ENCODE measurements around the gene SPACA9.

Gene SPACA9

GRCh38 chr9:132894862-132895835 is 16.5 kb downstream of the SPACA9 start:
- DNase-seq = no peak

- no peak for DNase-seq
These were observed 17.6 kb downstream of the SPACA9 start for GRCh38 chr9:132896264-132896663.

DNA sequence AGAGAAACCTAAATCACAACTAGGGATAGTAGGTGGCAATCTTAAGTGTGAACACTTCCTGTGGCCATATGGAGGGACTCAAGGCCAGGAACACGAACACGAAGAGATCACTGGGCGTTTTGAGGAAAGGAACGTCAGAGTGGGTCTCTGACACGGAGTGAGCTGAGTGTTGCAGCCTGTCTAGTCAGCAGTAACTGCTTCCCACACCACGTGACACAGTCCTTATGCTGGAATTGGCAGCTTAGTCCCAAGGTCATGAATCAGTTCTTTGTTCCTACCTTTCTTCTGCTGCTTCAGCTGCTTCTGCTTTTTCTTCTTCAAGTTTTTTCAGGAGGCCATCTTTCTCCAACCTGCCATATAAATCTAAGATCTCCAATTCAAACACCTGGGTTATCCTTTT is 18.2 kb downstream of the SPACA9 start:
- DNase-seq = no peak

DNA sequence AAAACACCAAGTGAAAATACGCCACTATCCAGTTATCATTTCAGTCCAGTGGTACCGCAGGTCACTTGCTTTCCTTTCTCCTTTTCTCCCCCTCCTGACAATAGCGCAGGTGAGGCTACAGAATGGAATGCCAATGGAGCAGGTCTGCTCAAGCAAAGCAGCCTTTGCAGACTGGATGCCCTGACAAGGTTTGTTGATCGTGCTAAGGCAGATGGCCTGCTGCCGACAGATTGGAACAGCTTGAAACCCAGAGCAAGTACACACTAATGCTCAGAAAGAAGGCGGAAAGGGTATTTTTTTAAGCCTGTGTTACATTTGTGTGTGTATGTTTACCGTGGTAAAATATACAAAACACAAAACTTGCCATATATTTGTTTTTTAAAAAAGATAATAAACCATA is 19.4 kb downstream of the SPACA9 start:
- no peak for DNase-seq

- DNase-seq = peak; percentile 73
These were observed 23.4 kb downstream of the SPACA9 start for GRCh38 chr9:132901858-132902831.

DNA sequence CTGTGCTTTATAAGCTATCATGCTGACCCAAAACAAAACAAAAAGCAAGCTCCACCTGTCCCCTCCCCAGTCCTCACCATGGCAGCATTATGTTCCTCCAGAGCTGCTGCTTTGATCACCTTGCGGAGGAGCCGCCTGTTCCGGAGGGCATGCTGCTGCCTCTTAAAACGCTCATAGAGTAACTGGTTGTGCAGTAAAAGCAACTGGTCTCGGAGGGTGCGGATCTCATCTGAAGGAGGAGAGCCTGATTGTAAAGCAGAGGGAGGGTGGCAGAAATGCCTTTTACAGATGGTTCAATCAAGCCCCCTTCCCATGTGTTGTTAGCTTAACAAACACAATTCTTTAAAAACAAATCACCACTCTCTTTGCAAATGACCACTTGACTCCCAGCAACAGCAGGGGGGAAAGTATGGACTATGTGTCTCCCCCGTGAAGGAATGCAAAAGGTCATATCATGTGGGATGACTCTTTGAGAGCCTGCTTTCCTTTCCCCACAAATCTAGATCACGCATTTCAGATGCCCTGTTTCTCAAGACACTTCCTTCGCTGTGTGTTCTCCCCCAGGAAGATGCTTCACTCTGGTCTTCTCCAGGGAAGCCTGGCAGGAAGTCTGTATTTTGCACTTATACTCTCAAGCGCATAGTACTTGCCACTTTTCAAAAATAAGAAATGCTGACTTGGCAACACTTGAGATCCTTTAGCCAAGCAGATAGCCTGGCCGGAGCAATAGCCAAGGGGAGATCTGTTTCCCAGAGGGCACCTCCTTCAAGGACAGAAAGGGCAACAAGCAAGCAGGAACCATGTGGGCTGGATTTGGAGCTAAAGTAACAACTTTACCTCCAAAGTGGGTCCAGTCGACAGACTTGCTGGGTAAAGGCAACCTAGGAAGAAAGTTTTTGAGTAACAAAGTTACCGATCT is 25.1 kb downstream of the SPACA9 start:
- DNase-seq = no peak

DNA sequence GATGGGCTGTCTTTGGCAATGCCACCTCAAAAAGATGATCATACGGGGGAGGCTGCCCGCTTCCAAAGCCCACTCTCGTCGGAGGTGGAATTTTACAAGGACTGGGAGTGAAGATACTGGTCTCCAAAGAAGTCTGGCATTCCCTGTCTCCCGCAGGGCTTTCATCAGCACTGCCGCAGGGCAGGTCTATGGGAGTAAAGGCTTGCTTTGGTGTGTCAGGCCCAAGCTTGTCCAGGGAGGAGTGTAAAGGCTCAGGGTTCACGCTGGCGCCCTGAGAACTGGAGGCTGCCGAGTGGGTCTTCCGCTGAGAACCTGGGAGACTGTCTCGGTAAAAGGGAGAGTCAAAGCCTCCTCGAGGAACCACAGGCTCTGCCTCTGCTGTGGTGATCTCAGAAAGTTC is 27.0 kb downstream of the SPACA9 start:
- no peak for DNase-seq

DNA sequence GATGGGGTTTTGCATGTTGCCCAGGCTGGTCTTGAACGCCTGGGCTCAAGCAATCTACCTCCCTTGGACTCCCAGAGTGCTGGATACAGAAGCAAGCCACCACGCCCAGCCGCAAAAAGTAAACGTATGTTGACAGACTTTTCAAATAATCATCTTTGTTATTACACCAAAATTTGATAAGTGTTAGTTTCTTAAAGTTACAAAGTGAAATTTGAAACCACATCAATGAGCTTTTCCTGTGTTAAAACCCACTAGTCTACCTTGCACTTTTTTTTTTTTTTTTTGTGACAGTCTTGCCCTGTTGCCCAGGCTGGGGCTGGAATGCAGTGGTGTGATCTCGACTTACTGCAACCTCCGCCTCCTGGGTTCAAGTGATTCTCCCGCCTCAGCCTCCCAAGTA is 29.9 kb downstream of the SPACA9 start:
- DNase-seq = peak; percentile 34

DNA sequence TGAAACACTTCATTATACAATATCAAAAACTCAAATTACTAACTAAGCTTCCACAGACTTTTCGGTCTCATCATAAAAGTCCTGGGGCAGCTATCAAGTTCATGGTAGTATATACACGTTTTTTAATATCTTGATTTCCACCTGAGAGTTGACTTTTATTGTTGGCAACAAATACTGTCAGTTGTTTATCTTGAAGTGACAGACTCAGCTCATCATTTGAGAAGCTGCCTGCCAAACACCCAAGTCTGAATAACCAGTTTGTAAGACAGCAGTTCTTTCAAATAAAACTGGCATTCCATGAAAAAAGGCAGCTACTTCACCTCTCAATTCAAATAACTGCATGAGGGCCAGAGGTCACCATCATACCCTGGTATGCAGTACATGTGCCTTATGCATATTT is 30.6 kb downstream of the SPACA9 start:
- no peak for DNase-seq

- no peak for DNase-seq
These were observed 31.7 kb downstream of the SPACA9 start for GRCh38 chr9:132910376-132910775.

DNA sequence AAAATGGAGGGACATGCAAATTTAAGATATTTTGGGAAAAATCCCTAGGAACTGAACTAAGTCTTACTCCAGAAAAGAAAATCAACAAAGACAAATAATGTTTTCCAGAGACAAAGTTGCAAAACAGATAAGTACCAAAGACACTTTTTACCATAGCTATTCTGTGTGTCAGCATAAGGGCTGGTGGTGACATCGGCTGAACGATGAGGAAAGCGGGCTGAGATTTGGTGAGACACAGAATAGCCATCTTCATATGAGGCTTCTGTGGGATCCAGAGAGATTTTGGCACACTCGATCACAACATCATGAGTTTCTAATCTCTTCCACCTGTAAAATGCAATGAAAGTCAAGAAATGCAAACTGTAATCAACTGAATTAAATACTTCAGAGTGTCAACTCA is 33.4 kb downstream of the SPACA9 start:
- DNase-seq = no peak

DNA sequence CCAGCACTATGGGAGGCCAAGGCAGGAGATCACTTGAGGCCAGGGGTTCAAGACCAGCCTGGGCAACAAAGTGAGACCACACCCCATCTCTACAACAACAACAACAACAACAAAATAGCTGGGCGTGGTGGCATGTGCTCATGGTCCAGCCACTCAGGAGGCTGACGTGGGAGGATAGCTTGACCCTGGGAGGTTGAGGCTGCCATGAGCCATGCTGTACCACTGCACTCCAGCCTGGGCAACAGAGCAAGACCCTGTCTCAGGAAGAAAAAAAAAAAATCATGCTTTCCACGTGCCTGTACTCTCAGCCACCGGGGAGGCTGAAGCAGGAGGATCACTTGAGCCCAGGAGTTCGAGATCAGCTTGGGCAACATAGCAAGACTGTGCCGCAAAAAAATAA is 36.2 kb downstream of the SPACA9 start:
- no peak for DNase-seq

GRCh38 chr9:132919614-132920268 is 41.0 kb downstream of the SPACA9 start:
- DNase-seq = no peak

GRCh38 chr9:132923346-132923902 is 44.7 kb downstream of the SPACA9 start:
- no peak for DNase-seq

- no peak for DNase-seq
These were observed 49.0 kb downstream of the SPACA9 start for GRCh38 chr9:132927704-132928103.

DNA sequence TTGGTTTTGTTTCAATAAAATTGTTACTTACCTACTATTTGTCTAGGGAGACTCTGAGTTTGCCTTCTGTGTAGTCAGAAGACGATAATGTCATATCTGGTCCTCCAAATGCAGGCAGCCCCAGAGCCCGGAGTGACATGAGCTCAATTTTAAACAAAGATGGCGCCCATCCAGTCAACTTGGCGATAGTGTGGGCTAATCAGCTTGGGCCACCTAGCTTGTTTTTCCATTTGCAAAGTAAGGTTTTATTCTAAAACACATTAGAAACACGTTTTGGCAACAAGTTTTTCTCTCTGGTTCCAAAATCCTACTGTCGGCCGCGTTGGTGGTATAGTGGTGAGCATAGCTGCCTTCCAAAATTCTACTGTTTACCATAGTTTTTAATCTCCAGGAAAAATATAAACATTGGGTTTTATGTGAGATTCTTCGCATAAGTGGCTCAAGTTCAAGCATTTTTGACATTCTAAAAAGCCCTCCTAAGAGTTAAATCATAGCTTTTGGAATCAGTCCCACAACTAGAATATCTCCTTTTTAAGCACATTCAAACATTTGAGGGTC is 52.6 kb downstream of the SPACA9 start:
- DNase-seq = no peak

- no peak for DNase-seq
These were observed 56.3 kb downstream of the SPACA9 start for GRCh38 chr9:132935026-132935425.

DNA sequence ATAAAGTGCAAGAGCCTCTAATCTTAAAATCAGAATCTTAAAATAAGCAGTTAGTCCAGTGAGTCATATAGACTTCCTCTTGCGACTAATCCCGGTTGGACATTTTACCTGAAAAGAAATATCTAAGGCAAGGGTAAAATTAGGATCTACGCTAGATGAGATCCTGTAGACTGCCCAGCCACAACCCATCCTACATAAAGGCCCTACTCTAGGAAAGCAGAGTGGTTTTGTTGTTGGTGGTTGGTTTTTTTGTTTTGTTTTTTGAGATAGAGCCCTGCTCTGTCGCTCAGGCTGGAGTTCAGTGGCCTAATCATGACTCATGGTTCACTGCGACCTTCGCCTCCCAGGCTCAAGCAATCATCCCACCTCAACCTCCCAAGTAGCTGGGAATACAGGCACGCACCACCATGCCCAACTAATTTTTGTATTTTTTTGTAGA is 58.8 kb downstream of the SPACA9 start:
- no peak for DNase-seq

DNA sequence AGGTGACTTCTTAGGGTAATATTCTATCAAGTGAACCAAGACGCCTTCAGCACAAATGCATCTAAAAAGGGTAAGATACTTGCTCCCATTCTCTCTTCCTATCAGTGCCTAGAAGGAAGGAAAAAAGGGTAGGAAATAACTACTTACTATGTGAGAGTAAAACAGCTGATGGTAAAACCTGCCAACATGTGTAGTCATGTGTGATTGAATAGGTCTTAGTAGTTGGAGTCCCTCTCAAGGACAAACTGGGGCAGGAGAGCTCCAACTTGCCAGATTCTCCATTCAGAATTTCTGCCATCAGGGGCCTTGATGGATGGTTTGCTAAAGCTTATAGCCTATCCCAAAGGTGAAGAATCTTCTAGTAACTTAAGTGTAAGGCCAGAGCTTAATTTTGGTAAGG is 60.5 kb downstream of the SPACA9 start:
- DNase-seq = no peak
